Common myeloid progenitor, CD34-positive (primary cell): ENCODE measurements around the gene PPM1L.

Experiments
- CTCF ChIA-PET: fragments of 350-600 bp; sonication (Branson Sonifier 250); formaldehyde crosslinking; loops from one replicate; lab custom pipeline; 2021; ENCODE audit warnings: antibody characterized with exemption; lab: Charles Lee
- POLR2A ChIA-PET: fragments of 350-600 bp; sonication (Branson Sonifier 250); formaldehyde crosslinking; loops from one replicate; lab custom pipeline; 2021; ENCODE audit warnings: antibody characterized with exemption; lab: Charles Lee
- DNase-seq, 3 donors: peaks; one replicate each; pipeline versions ENCODE4 v3.0.0 to v3.0.0-alpha.2; 2013
- H3K27ac ChIP-seq, 2 experiments: 1 replicate in 1 of 2; 2 replicates in 1 of 2; pipeline ENCODE4 v1.7.0; 2013; ENCODE audit warnings: inconsistent platforms in 2 of 2, low read length in 2 of 2, mild to moderate bottlenecking in 2 of 2, low read depth in 1 of 2, moderate library complexity in 1 of 2; ENCODE audit not compliant: severe bottlenecking in 2 of 2, insufficient read depth in 1 of 2, poor library complexity in 1 of 2
- H3K27me3 ChIP-seq, 5 experiments: replicated peaks in 2 of 5; 1 replicate in 3 of 5; 2 replicates in 2 of 5; pipeline versions ENCODE4 v1.6.1 to v1.7.0; 2013; ENCODE audit warnings: low read length in 4 of 5, mild to moderate bottlenecking in 2 of 5, moderate library complexity in 2 of 5, inconsistent platforms in 1 of 5; ENCODE audit not compliant: insufficient read depth in 5 of 5, control insufficient read depth in 4 of 5
- H3K36me3 ChIP-seq, 4 experiments: 1 replicate in 2 of 4; 2 replicates in 2 of 4; pipeline versions ENCODE4 v1.6.1 to v1.7.0; 2013; ENCODE audit warnings: low read length in 3 of 4, control low read depth in 1 of 4, mild to moderate bottlenecking in 1 of 4; ENCODE audit not compliant: control insufficient read depth in 4 of 4, insufficient read depth in 4 of 4
- H3K4me1 ChIP-seq, 4 experiments: 1 replicate in 3 of 4; 2 replicates in 1 of 4; pipeline versions ENCODE4 v1.6.1 to v1.7.1; 2013; ENCODE audit warnings: low read length in 3 of 4, mild to moderate bottlenecking in 3 of 4, control low read depth in 1 of 4, inconsistent platforms in 1 of 4, moderate library complexity in 1 of 4; ENCODE audit not compliant: control insufficient read depth in 4 of 4, insufficient read depth in 4 of 4; ENCODE audit errors: control extremely low read depth in 1 of 4
- H3K4me3 ChIP-seq, 7 experiments: 1 replicate in 4 of 7; 2 replicates in 3 of 7; pipeline versions ENCODE4 v1.5.1 to v1.7.0; 2013; ENCODE audit warnings: mild to moderate bottlenecking in 7 of 7, low read length in 6 of 7, moderate library complexity in 6 of 7, inconsistent platforms in 2 of 7, low read depth in 2 of 7, control low read depth in 1 of 7; ENCODE audit not compliant: insufficient read depth in 4 of 7, control insufficient read depth in 1 of 7; ENCODE audit errors: extremely low read depth in 1 of 7
- H3K9me3 ChIP-seq, 5 experiments: 1 replicate in 4 of 5; 2 replicates in 1 of 5; pipeline versions ENCODE4 v1.6.1 to v1.7.1; 2013; ENCODE audit warnings: low read length in 4 of 5, mild to moderate bottlenecking in 2 of 5, inconsistent platforms in 1 of 5, low read depth in 1 of 5, moderate library complexity in 1 of 5; ENCODE audit not compliant: control insufficient read depth in 4 of 5, insufficient read depth in 2 of 5; ENCODE audit errors: control extremely low read depth in 1 of 5
- WGBS: methylation state at CpG from one replicate; pipeline ENCODE4 v1.1.5; 2013; ENCODE audit not compliant: insufficient coverage; 5-methylcytosine and 5-hydroxymethylcytosine counted together

The PPM1L gene

GRCh38 chr3:160857476-160858119 is 101.6 kb downstream of the PPM1L start:
- peaks cover 0 to 2% (median 0%) of the 10 kb centered on the region in 4 experiments for H3K4me1 ChIP-seq
- ChIA-PET POLR2A (no interaction called here), CTCF (no interaction called here)
- H3K27ac ChIP-seq = no peak overlapping the region
- H3K4me3 ChIP-seq = no peak overlapping the region
- 100% methylated on average over 1 of the region's 2 CpGs for WGBS
- no peaks in the 10 kb centered on the region for H3K27me3 ChIP-seq
- no peaks in the 10 kb centered on the region for H3K36me3 ChIP-seq
- no peak for DNase-seq
- H3K9me3 ChIP-seq = peaks cover 0 to 5% (median 0%) of the 10 kb centered on the region in 5 experiments

- DNase-seq = no peak
Observed at GRCh38 chr3:160860346-160860745, 104.3 kb downstream of the PPM1L start.

GRCh38 chr3:160869825-160870224 is 113.8 kb downstream of the PPM1L start:
- Histone ChIP-seq H3K27me3 (no peaks in the 10 kb centered on the region), H3K27ac (no peak overlapping the region), H3K9me3 (no peaks in the 10 kb centered on the region), H3K36me3 (peaks cover 0 to 2% (median 0%) of the 10 kb centered on the region in 4 experiments), H3K4me1 (no peaks in the 10 kb centered on the region), H3K4me3 (no peak overlapping the region)
- CTCF ChIA-PET = no interaction called here
- WGBS = 91% methylated on average over 2 of the region's 2 CpGs
- POLR2A ChIA-PET = no interaction called here
- DNase-seq = no peak

More at GRCh38 chr3:160860346-160860745, 104.3 kb downstream of the PPM1L start:
- ChIA-PET POLR2A (no interaction called here), CTCF (no interaction called here)
- H3K9me3 ChIP-seq = no peaks in the 10 kb centered on the region
- WGBS = 86% methylated on average over 1 of the region's 1 CpG
- no peaks in the 10 kb centered on the region for H3K27me3 ChIP-seq
- H3K4me3 ChIP-seq = no peak overlapping the region
- no peak overlapping the region for H3K27ac ChIP-seq
- peaks cover 0 to 2% (median 0%) of the 10 kb centered on the region in 4 experiments for H3K4me1 ChIP-seq
- no peaks in the 10 kb centered on the region for H3K36me3 ChIP-seq

GRCh38 chr3:160870327-160870726 is 114.3 kb downstream of the PPM1L start:
- Histone ChIP-seq H3K4me1 (no peaks in the 10 kb centered on the region), H3K27ac (no peak overlapping the region), H3K4me3 (no peak overlapping the region), H3K36me3 (peaks cover 0 to 2% (median 0%) of the 10 kb centered on the region in 4 experiments), H3K9me3 (no peaks in the 10 kb centered on the region), H3K27me3 (no peaks in the 10 kb centered on the region)
- ChIA-PET CTCF (no interaction called here), POLR2A (no interaction called here)
- no peak for DNase-seq
- WGBS = 89% methylated on average over 2 of the region's 4 CpGs

- CTCF ChIA-PET = no interaction called here
- DNase-seq = no peak
- POLR2A ChIA-PET = no interaction called here
- H3K36me3 ChIP-seq = peaks cover 0 to 2% (median 0%) of the 10 kb centered on the region in 4 experiments
- H3K4me3 ChIP-seq = no peak overlapping the region
- no peak overlapping the region for H3K27ac ChIP-seq
- peaks cover 0 to 6% (median 2%) of the 10 kb centered on the region in 5 experiments for H3K9me3 ChIP-seq
- no peaks in the 10 kb centered on the region for H3K4me1 ChIP-seq
- no peaks in the 10 kb centered on the region for H3K27me3 ChIP-seq
Observed at GRCh38 chr3:160874736-160875135, 118.7 kb downstream of the PPM1L start.

GRCh38 chr3:160876643-160877042 is 120.6 kb downstream of the PPM1L start:
- H3K27me3 ChIP-seq = no peaks in the 10 kb centered on the region
- CTCF ChIA-PET = no interaction called here

GRCh38 chr3:160879859-160880258 is 123.8 kb downstream of the PPM1L start:
- Histone ChIP-seq H3K36me3 (no peaks in the 10 kb centered on the region), H3K4me1 (no peaks in the 10 kb centered on the region), H3K27me3 (no peaks in the 10 kb centered on the region), H3K4me3 (no peak overlapping the region), H3K9me3 (peaks cover 0 to 6% (median 2%) of the 10 kb centered on the region in 5 experiments), H3K27ac (no peak overlapping the region)
- CTCF ChIA-PET = no interaction called here
- DNase-seq = no peak
- POLR2A ChIA-PET = no interaction called here
- WGBS = 100% methylated on average over 1 of the region's 1 CpG

More at GRCh38 chr3:160876643-160877042, 120.6 kb downstream of the PPM1L start:
- H3K4me3 ChIP-seq = no peak overlapping the region
- 100% methylated on average over 2 of the region's 2 CpGs for WGBS
- H3K9me3 ChIP-seq = peaks cover 0 to 6% (median 2%) of the 10 kb centered on the region in 5 experiments
- POLR2A ChIA-PET = no interaction called here
- no peak for DNase-seq
- H3K27ac ChIP-seq = no peak overlapping the region
- no peaks in the 10 kb centered on the region for H3K4me1 ChIP-seq
- H3K36me3 ChIP-seq = peaks cover 0 to 2% (median 0%) of the 10 kb centered on the region in 4 experiments
